ENCODE measurements around the gene CABP7.

- no peak for TF ChIP-seq CTCF (IDR thresholded peaks at IDR 0.05 in 2 of 3, conservative IDR thresholded peaks at IDR 0.05 in 1 of 3; ENCODE audit: borderline replicate concordance in 1 of 3, insufficient read depth in 1 of 3, low read depth in 2 of 3, low read length in 2 of 3)
- TF ChIP-seq RAD21 (IDR thresholded peaks at IDR 0.05; ENCODE audit: low read depth), result no peak
- no peak for TF ChIP-seq POLR2A (IDR thresholded peaks at IDR 0.05; ENCODE audit: borderline replicate concordance, extremely low read depth, insufficient read depth, insufficient read length)
- no peak for TF ChIP-seq POLR2AphosphoS5 (IDR thresholded peaks at IDR 0.05; ENCODE audit: low read depth, low read length)
- no peak for TF ChIP-seq ZNF274 (IDR thresholded peaks at IDR 0.05; ENCODE audit: low read depth, low read length)
- TF ChIP-seq SP1 (IDR thresholded peaks at IDR 0.05; ENCODE audit: low read depth), result no peak
- no peak for TF ChIP-seq EZH2 (IDR thresholded peaks at IDR 0.05)
- TF ChIP-seq YY1 (IDR thresholded peaks at IDR 0.05; ENCODE audit: extremely low read depth, insufficient replicate concordance, low read depth, low read length), result no peak
- TF ChIP-seq EZH2phosphoT487 (IDR thresholded peaks at IDR 0.05; ENCODE audit: borderline replicate concordance), result no peak
Measured at GRCh38 chr22:29758068-29758622, 38.3 kb downstream of the CABP7 start.
